ENCODE data around the gene SCLY.

The SCLY gene

GRCh38 chr2:238082827-238083226, 22.0 kb downstream of the SCLY start:
- peaks cover 8% of the 10 kb centered on the region for H3K4me1 ChIP-seq (ENCODE audit: insufficient read depth, low read length, poor library complexity, severe bottlenecking)
- 0 out of 2 replicates have a peak, but pooled peaks cover 8% of the 10 kb centered on the region for H3K9me3 ChIP-seq (ENCODE audit: insufficient read depth, low read depth, low read length)
- H3K36me3 ChIP-seq (ENCODE audit: insufficient read depth, low read length): peaks cover 44% of the 10 kb centered on the region; the same call in 1 of the 2 replicates
- no peaks in the 10 kb centered on the region for H3F3A ChIP-seq (ENCODE audit: low read depth)
- H3K9ac ChIP-seq (ENCODE audit: low read depth, low read length, poor library complexity, severe bottlenecking): no peak overlapping the region
- H4K20me1 ChIP-seq (ENCODE audit: insufficient read depth, low read length, poor library complexity, severe bottlenecking): no peaks in the 10 kb centered on the region
- no peak overlapping the region for H3K4me2 ChIP-seq (ENCODE audit: low read depth, low read length, poor library complexity, severe bottlenecking)
- H2AFZ ChIP-seq (ENCODE audit: low read length): no peak overlapping the region
- no peaks in the 10 kb centered on the region for H3K9me2 ChIP-seq (replicated peaks; ENCODE audit: low read depth, low read length)
- no peaks in the 10 kb centered on the region for H3K27me3 ChIP-seq (ENCODE audit: insufficient read depth, low read length, poor library complexity, severe bottlenecking)
- H3K4me3 ChIP-seq (ENCODE audit: low read length, poor library complexity, severe bottlenecking): no peak overlapping the region
- TF ChIP-seq EZH2phosphoT487 (IDR thresholded peaks at IDR 0.05; ENCODE audit: borderline replicate concordance): no peak
- no peaks in the 10 kb centered on the region for H3K79me2 ChIP-seq (ENCODE audit: insufficient read depth, low read length)

- no peak overlapping the region for H3K4me3 ChIP-seq (ENCODE audit: low read length, poor library complexity, severe bottlenecking)
- 0 out of 2 replicates have a peak, but pooled peaks cover 8% of the 10 kb centered on the region for H3K9me3 ChIP-seq (ENCODE audit: insufficient read depth, low read depth, low read length)
- no peaks in the 10 kb centered on the region for H3K79me2 ChIP-seq (ENCODE audit: insufficient read depth, low read length)
- H3F3A ChIP-seq (ENCODE audit: low read depth): no peaks in the 10 kb centered on the region
- no peaks in the 10 kb centered on the region for H4K20me1 ChIP-seq (ENCODE audit: insufficient read depth, low read length, poor library complexity, severe bottlenecking)
- no peaks in the 10 kb centered on the region for H3K9me2 ChIP-seq (replicated peaks; ENCODE audit: low read depth, low read length)
- H3K27me3 ChIP-seq (ENCODE audit: insufficient read depth, low read length, poor library complexity, severe bottlenecking): no peaks in the 10 kb centered on the region
- TF ChIP-seq EZH2phosphoT487 (IDR thresholded peaks at IDR 0.05; ENCODE audit: borderline replicate concordance): no peak
- no peak for TF ChIP-seq CTCF (conservative IDR thresholded peaks at IDR 0.05; ENCODE audit: low read length)
- no peak overlapping the region for H3K9ac ChIP-seq (ENCODE audit: low read depth, low read length, poor library complexity, severe bottlenecking)
- H2AFZ ChIP-seq (ENCODE audit: low read length): no peak overlapping the region
- peaks cover 8% of the 10 kb centered on the region for H3K4me1 ChIP-seq (ENCODE audit: insufficient read depth, low read length, poor library complexity, severe bottlenecking)
- no peak overlapping the region for H3K4me2 ChIP-seq (ENCODE audit: low read depth, low read length, poor library complexity, severe bottlenecking)
- H3K36me3 ChIP-seq (ENCODE audit: insufficient read depth, low read length): peaks cover 44% of the 10 kb centered on the region; the same call in 1 of the 2 replicates
These were observed 23.1 kb downstream of the SCLY start for GRCh38 chr2:238083919-238084318.

GRCh38 chr2:238084761-238085160, 24.0 kb downstream of the SCLY start:
- Histone ChIP-seq H3K9ac (ENCODE audit: low read depth, low read length, poor library complexity, severe bottlenecking) (no peak overlapping the region), H3K27me3 (ENCODE audit: insufficient read depth, low read length, poor library complexity, severe bottlenecking) (no peaks in the 10 kb centered on the region), H3F3A (ENCODE audit: low read depth) (no peaks in the 10 kb centered on the region), H3K36me3 (ENCODE audit: insufficient read depth, low read length) (peaks cover 41% of the 10 kb centered on the region; the same call in 1 of the 2 replicates), H3K4me2 (ENCODE audit: low read depth, low read length, poor library complexity, severe bottlenecking) (no peak overlapping the region), H2AFZ (ENCODE audit: low read length) (no peak overlapping the region), H3K4me1 (ENCODE audit: insufficient read depth, low read length, poor library complexity, severe bottlenecking) (peaks cover 8% of the 10 kb centered on the region), H3K9me3 (ENCODE audit: insufficient read depth, low read depth, low read length) (0 out of 2 replicates have a peak, but pooled peaks cover 3% of the 10 kb centered on the region), H4K20me1 (ENCODE audit: insufficient read depth, low read length, poor library complexity, severe bottlenecking) (no peaks in the 10 kb centered on the region), H3K4me3 (ENCODE audit: low read length, poor library complexity, severe bottlenecking) (no peak overlapping the region), H3K9me2 (replicated peaks; ENCODE audit: low read depth, low read length) (no peaks in the 10 kb centered on the region), H3K79me2 (ENCODE audit: insufficient read depth, low read length) (no peaks in the 10 kb centered on the region)
- TF ChIP-seq CTCF (conservative IDR thresholded peaks at IDR 0.05; ENCODE audit: low read length) (no peak), EZH2phosphoT487 (IDR thresholded peaks at IDR 0.05; ENCODE audit: borderline replicate concordance) (no peak)

GRCh38 chr2:238085899-238086298, 25.1 kb downstream of the SCLY start:
- H2AFZ ChIP-seq (ENCODE audit: low read length): no peak overlapping the region
- TF ChIP-seq CTCF (conservative IDR thresholded peaks at IDR 0.05; ENCODE audit: low read length): no peak
- TF ChIP-seq EZH2phosphoT487 (IDR thresholded peaks at IDR 0.05; ENCODE audit: borderline replicate concordance): no peak
- no peaks in the 10 kb centered on the region for H3K27me3 ChIP-seq (ENCODE audit: insufficient read depth, low read length, poor library complexity, severe bottlenecking)
- peaks cover 33% of the 10 kb centered on the region; the same call in 1 of the 2 replicates for H3K36me3 ChIP-seq (ENCODE audit: insufficient read depth, low read length)
- no peaks in the 10 kb centered on the region for H3F3A ChIP-seq (ENCODE audit: low read depth)
- H3K79me2 ChIP-seq (ENCODE audit: insufficient read depth, low read length): no peaks in the 10 kb centered on the region
- H4K20me1 ChIP-seq (ENCODE audit: insufficient read depth, low read length, poor library complexity, severe bottlenecking): no peaks in the 10 kb centered on the region
- H3K4me1 ChIP-seq (ENCODE audit: insufficient read depth, low read length, poor library complexity, severe bottlenecking): peaks cover 8% of the 10 kb centered on the region
- H3K4me3 ChIP-seq (ENCODE audit: low read length, poor library complexity, severe bottlenecking): no peak overlapping the region
- no peaks in the 10 kb centered on the region for H3K9me2 ChIP-seq (replicated peaks; ENCODE audit: low read depth, low read length)
- no peak overlapping the region for H3K4me2 ChIP-seq (ENCODE audit: low read depth, low read length, poor library complexity, severe bottlenecking)
- no peaks in the 10 kb centered on the region for H3K9me3 ChIP-seq (ENCODE audit: insufficient read depth, low read depth, low read length)
- no peak overlapping the region for H3K9ac ChIP-seq (ENCODE audit: low read depth, low read length, poor library complexity, severe bottlenecking)
